WTC11 (cell line): ENCODE data around the gene BAIAP2. TPM values are rescaled to one million over a fixed set of nuclear protein-coding genes. Genes with fewer than 3 reads are reported as not detected.

Experiments used
- ATAC-seq: fragments of 200-7000 bp; cut with Tn5 transposase; 2 replicates; pipeline ENCODE4 v1.10.0; 2021; ENCODE audit warnings: mild to moderate bottlenecking, moderate library complexity
- CTCF ChIA-PET: fragments of 300-600 bp; sonication (Branson Sonifier 250); formaldehyde crosslinking; loops from one replicate; lab custom pipeline; 2021; ENCODE audit warnings: antibody characterized with exemption; lab: Charles Lee
- POLR2A ChIA-PET: fragments of 350-600 bp; sonication (Branson Sonifier 250); formaldehyde crosslinking; loops from one replicate; lab custom pipeline; 2021; ENCODE audit warnings: antibody characterized with exemption; lab: Charles Lee
- DNase-seq: peaks from one replicate; pipeline ENCODE4 v3.0.0; 2021; ENCODE audit warnings: low spot score
- H3K27ac Mint-ChIP-seq: 2 replicates; pipeline ENCODE4 v1.8.0; 2021; ENCODE audit warnings: mixed read lengths
- H3K27me3 Mint-ChIP-seq: 2 replicates; pipeline ENCODE4 v1.8.0; 2021; ENCODE audit warnings: low read depth, mild to moderate bottlenecking, moderate library complexity, mixed read lengths
- H3K36me3 Mint-ChIP-seq: 2 replicates; pipeline ENCODE4 v1.8.0; 2021; ENCODE audit warnings: mixed read lengths
- H3K4me1 Mint-ChIP-seq: 2 replicates; pipeline ENCODE4 v1.8.0; 2022; ENCODE audit warnings: mixed read lengths
- H3K4me3 Mint-ChIP-seq: 2 replicates; pipeline ENCODE4 v1.8.0; 2021; ENCODE audit warnings: mild to moderate bottlenecking, moderate library complexity, mixed read lengths
- H3K9me3 Mint-ChIP-seq: 2 replicates; pipeline ENCODE4 v1.8.0; 2021; ENCODE audit warnings: mixed read lengths
- CREB1 ChIP-seq: sonication (generic); formaldehyde crosslinking; IDR thresholded peaks from 2 replicates; pipeline ENCODE4 v1.8.0; 2023; ENCODE audit warnings: mild to moderate bottlenecking, missing genetic modification reagents
- ELF4 ChIP-seq: sonication (generic); formaldehyde crosslinking; IDR thresholded peaks from 2 replicates; pipeline ENCODE4 v1.8.1; 2022; ENCODE audit warnings: low read depth, mild to moderate bottlenecking, moderate library complexity, missing genetic modification reagents
- HMGA2 ChIP-seq: fragments of 250-450 bp; sonication (Bioruptor Pico); IDR thresholded peaks from 2 replicates; pipeline ENCODE4 v1.4.0; 2021; ENCODE audit warnings: mild to moderate bottlenecking, moderate library complexity
- MAX ChIP-seq: sonication (generic); formaldehyde crosslinking; IDR thresholded peaks from 2 replicates; pipeline ENCODE4 v1.8.0; 2022; ENCODE audit warnings: mild to moderate bottlenecking, missing genetic modification reagents
- OVOL2 ChIP-seq: fragments of 250-450 bp; sonication (Bioruptor Pico); IDR thresholded peaks from 2 replicates; pipeline ENCODE4 v1.9.0; 2021; ENCODE audit warnings: mild to moderate bottlenecking, borderline replicate concordance
- SMAD3 ChIP-seq: sonication (generic); formaldehyde crosslinking; IDR thresholded peaks from 2 replicates; pipeline ENCODE4 v1.8.0; 2022; ENCODE audit warnings: missing genetic modification reagents, mild to moderate bottlenecking, borderline replicate concordance
- TCF7 ChIP-seq: sonication (generic); formaldehyde crosslinking; IDR thresholded peaks from 2 replicates; pipeline ENCODE4 v1.8.0; 2022; ENCODE audit warnings: mild to moderate bottlenecking, low read depth, missing genetic modification reagents, moderate library complexity
- TEAD4 ChIP-seq: sonication (generic); formaldehyde crosslinking; IDR thresholded peaks from 2 replicates; pipeline ENCODE4 v1.8.0; 2022; ENCODE audit warnings: mild to moderate bottlenecking, missing genetic modification reagents
- USF1 ChIP-seq: sonication (generic); formaldehyde crosslinking; IDR thresholded peaks from 2 replicates; pipeline ENCODE4 v1.8.0; 2022; ENCODE audit warnings: mild to moderate bottlenecking, missing genetic modification reagents
- ZNF121 ChIP-seq: sonication (generic); formaldehyde crosslinking; IDR thresholded peaks from 2 replicates; pipeline ENCODE4 v1.8.0; 2023; ENCODE audit warnings: missing genetic modification reagents
- ZNF423 ChIP-seq: fragments of 250-450 bp; sonication (Bioruptor Pico); IDR thresholded peaks from 2 replicates; pipeline ENCODE4 v2.1.2; 2022; ENCODE audit warnings: mild to moderate bottlenecking, moderate library complexity
- total RNA-seq: library from RNA; stranded (reverse); gene quantifications from 3 replicates; pipeline ENCODE4 v1.2.3, GENCODE V29; 2021
- TF ChIP-seq, protein P1 (sequence below): fragments of 250-450 bp; sonication (Bioruptor Pico); IDR thresholded peaks from 2 replicates; pipeline ENCODE4 v1.9.0; 2021; ENCODE audit warnings: mild to moderate bottlenecking
- TF ChIP-seq, protein P2 (sequence below): sonication (generic); formaldehyde crosslinking; IDR thresholded peaks from 2 replicates; pipeline ENCODE4 v1.8.0; 2022; ENCODE audit warnings: mild to moderate bottlenecking, missing genetic modification reagents
- TF ChIP-seq, protein P3 (sequence below): sonication (generic); formaldehyde crosslinking; IDR thresholded peaks from 2 replicates; pipeline ENCODE4 v1.8.1; 2023; ENCODE audit warnings: mild to moderate bottlenecking, missing genetic modification reagents
- TF ChIP-seq, protein P4 (sequence below): sonication (generic); formaldehyde crosslinking; IDR thresholded peaks from 2 replicates; pipeline ENCODE4 v1.8.0; 2023; ENCODE audit warnings: missing genetic modification reagents, mild to moderate bottlenecking, borderline replicate concordance
- TF ChIP-seq, protein P5 (sequence below): sonication (generic); formaldehyde crosslinking; IDR thresholded peaks from 2 replicates; pipeline ENCODE4 v1.8.0; 2022; ENCODE audit warnings: missing genetic modification reagents

BAIAP2 gene
- total RNA-seq, 1 experiment from 2014 or later, result 20.7 TPM

- TF ChIP-seq, protein P1, sequence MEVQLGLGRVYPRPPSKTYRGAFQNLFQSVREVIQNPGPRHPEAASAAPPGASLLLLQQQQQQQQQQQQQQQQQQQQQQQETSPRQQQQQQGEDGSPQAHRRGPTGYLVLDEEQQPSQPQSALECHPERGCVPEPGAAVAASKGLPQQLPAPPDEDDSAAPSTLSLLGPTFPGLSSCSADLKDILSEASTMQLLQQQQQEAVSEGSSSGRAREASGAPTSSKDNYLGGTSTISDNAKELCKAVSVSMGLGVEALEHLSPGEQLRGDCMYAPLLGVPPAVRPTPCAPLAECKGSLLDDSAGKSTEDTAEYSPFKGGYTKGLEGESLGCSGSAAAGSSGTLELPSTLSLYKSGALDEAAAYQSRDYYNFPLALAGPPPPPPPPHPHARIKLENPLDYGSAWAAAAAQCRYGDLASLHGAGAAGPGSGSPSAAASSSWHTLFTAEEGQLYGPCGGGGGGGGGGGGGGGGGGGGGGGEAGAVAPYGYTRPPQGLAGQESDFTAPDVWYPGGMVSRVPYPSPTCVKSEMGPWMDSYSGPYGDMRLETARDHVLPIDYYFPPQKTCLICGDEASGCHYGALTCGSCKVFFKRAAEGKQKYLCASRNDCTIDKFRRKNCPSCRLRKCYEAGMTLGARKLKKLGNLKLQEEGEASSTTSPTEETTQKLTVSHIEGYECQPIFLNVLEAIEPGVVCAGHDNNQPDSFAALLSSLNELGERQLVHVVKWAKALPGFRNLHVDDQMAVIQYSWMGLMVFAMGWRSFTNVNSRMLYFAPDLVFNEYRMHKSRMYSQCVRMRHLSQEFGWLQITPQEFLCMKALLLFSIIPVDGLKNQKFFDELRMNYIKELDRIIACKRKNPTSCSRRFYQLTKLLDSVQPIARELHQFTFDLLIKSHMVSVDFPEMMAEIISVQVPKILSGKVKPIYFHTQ, result no peak
Measured at GRCh38 chr17:81129289-81129688, 94.3 kb downstream of the BAIAP2 start (continued).

DNA sequence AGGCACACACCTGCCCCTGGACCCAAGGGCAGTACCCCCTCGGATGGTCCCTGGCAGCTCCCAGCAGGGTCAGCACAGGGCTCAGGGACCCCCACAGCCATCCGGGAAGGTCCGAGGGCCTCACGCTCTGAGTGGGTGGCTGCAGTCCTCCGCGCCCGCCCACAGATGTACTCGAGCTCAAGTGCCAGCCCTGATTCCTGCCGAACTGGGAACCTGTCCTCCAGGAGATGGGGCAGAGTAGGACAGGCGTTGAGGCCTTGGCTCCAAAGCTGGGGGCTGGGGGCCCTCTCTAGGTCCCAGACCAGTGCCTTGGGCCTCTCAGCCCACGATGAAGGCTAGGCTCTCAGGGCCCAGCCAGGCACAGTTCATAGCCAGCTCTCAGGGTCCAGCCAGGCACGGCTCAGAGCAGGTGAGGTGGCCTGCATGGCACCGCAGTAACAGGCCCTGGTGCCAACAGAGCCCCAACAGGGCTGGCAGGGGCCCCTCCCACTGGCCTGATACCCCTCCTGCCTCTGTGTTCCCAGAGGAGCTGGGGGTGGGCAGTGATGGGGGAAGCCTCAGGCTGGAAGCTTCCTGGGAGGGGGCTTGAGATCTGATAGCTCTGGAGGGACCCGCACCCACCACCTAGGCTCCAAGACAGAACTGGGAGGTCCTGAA, 94.9 kb downstream of the BAIAP2 start:
- CTCF ChIA-PET, result interaction anchor here (0.6 to 4.4 kb wide), 15 partner anchors 9 to 125 kb away, joined by 3 to 23 read pairs (median 4); partner anchors contain the start of genes CEP131, NDUFAF8 and TEPSIN
- Mint-ChIP-seq H3K36me3 (no peaks in the 10 kb centered on the region), H3K27me3 (no peaks in the 10 kb centered on the region), H3K4me3 (no peak overlapping the region), H3K4me1 (no peaks in the 10 kb centered on the region), H3K27ac (no peak overlapping the region), H3K9me3 (no peaks in the 10 kb centered on the region)
- POLR2A ChIA-PET, result no interaction called here
- DNase-seq, result no peak
- TF ChIP-seq ZNF423 (CRISPR knock-in tag) (no peak), TCF7 (CRISPR knock-in tag) (no peak), ELF4 (no peak), CREB1 (CRISPR knock-in tag) (no peak), MAX (CRISPR knock-in tag) (no peak), USF1 (CRISPR knock-in tag) (no peak), HMGA2 (CRISPR knock-in tag) (no peak), OVOL2 (CRISPR knock-in tag) (no peak), ZNF121 (no peak), TEAD4 (CRISPR knock-in tag) (no peak), SMAD3 (no peak)
- TF ChIP-seq, protein P2, sequence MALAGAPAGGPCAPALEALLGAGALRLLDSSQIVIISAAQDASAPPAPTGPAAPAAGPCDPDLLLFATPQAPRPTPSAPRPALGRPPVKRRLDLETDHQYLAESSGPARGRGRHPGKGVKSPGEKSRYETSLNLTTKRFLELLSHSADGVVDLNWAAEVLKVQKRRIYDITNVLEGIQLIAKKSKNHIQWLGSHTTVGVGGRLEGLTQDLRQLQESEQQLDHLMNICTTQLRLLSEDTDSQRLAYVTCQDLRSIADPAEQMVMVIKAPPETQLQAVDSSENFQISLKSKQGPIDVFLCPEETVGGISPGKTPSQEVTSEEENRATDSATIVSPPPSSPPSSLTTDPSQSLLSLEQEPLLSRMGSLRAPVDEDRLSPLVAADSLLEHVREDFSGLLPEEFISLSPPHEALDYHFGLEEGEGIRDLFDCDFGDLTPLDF, result no peak
- TF ChIP-seq, protein P3, sequence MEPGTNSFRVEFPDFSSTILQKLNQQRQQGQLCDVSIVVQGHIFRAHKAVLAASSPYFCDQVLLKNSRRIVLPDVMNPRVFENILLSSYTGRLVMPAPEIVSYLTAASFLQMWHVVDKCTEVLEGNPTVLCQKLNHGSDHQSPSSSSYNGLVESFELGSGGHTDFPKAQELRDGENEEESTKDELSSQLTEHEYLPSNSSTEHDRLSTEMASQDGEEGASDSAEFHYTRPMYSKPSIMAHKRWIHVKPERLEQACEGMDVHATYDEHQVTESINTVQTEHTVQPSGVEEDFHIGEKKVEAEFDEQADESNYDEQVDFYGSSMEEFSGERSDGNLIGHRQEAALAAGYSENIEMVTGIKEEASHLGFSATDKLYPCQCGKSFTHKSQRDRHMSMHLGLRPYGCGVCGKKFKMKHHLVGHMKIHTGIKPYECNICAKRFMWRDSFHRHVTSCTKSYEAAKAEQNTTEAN (CRISPR knock-in tag), result no peak
- TF ChIP-seq, protein P4, sequence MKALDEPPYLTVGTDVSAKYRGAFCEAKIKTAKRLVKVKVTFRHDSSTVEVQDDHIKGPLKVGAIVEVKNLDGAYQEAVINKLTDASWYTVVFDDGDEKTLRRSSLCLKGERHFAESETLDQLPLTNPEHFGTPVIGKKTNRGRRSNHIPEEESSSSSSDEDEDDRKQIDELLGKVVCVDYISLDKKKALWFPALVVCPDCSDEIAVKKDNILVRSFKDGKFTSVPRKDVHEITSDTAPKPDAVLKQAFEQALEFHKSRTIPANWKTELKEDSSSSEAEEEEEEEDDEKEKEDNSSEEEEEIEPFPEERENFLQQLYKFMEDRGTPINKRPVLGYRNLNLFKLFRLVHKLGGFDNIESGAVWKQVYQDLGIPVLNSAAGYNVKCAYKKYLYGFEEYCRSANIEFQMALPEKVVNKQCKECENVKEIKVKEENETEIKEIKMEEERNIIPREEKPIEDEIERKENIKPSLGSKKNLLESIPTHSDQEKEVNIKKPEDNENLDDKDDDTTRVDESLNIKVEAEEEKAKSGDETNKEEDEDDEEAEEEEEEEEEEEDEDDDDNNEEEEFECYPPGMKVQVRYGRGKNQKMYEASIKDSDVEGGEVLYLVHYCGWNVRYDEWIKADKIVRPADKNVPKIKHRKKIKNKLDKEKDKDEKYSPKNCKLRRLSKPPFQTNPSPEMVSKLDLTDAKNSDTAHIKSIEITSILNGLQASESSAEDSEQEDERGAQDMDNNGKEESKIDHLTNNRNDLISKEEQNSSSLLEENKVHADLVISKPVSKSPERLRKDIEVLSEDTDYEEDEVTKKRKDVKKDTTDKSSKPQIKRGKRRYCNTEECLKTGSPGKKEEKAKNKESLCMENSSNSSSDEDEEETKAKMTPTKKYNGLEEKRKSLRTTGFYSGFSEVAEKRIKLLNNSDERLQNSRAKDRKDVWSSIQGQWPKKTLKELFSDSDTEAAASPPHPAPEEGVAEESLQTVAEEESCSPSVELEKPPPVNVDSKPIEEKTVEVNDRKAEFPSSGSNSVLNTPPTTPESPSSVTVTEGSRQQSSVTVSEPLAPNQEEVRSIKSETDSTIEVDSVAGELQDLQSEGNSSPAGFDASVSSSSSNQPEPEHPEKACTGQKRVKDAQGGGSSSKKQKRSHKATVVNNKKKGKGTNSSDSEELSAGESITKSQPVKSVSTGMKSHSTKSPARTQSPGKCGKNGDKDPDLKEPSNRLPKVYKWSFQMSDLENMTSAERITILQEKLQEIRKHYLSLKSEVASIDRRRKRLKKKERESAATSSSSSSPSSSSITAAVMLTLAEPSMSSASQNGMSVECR (CRISPR knock-in tag), result no peak
- TF ChIP-seq, protein P5, sequence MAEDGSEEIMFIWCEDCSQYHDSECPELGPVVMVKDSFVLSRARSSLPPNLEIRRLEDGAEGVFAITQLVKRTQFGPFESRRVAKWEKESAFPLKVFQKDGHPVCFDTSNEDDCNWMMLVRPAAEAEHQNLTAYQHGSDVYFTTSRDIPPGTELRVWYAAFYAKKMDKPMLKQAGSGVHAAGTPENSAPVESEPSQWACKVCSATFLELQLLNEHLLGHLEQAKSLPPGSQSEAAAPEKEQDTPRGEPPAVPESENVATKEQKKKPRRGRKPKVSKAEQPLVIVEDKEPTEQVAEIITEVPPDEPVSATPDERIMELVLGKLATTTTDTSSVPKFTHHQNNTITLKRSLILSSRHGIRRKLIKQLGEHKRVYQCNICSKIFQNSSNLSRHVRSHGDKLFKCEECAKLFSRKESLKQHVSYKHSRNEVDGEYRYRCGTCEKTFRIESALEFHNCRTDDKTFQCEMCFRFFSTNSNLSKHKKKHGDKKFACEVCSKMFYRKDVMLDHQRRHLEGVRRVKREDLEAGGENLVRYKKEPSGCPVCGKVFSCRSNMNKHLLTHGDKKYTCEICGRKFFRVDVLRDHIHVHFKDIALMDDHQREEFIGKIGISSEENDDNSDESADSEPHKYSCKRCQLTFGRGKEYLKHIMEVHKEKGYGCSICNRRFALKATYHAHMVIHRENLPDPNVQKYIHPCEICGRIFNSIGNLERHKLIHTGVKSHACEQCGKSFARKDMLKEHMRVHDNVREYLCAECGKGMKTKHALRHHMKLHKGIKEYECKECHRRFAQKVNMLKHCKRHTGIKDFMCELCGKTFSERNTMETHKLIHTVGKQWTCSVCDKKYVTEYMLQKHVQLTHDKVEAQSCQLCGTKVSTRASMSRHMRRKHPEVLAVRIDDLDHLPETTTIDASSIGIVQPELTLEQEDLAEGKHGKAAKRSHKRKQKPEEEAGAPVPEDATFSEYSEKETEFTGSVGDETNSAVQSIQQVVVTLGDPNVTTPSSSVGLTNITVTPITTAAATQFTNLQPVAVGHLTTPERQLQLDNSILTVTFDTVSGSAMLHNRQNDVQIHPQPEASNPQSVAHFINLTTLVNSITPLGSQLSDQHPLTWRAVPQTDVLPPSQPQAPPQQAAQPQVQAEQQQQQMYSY, result no peak
- no peak for ATAC-seq
